ENCODE results near the gene RBM18. TPM values are rescaled to one million over a fixed set of nuclear protein-coding genes. Genes with fewer than 3 reads are reported as not detected.
A peak's percentile ranks its signal among the peaks of the same experiment; 100 is the strongest.

Gene RBM18
- total RNA-seq, 1 donor from 2014 or later: 6.5 TPM

DNA sequence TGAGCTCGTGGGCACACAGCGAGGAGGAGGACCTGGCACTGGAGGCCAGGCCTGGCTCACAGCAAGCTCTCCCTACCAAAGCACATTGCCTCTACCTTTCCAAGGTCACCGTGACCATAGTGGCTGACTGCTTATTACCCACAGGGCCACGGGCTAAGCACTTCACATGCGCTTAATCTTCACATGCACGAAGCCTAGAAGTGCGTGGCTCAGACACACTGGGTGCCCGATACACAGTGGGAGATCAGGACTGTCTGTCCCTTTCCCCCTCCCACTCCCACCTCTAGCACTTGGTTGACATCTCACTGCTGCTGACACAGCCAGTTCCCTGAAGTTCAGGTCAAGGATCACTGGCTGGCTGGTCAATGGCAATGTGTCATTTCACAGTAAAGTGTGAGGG, 59.5 kb downstream of the RBM18 start:
- DNase-seq (ENCODE audit: low read depth in 2 of 2): no peak

DNA sequence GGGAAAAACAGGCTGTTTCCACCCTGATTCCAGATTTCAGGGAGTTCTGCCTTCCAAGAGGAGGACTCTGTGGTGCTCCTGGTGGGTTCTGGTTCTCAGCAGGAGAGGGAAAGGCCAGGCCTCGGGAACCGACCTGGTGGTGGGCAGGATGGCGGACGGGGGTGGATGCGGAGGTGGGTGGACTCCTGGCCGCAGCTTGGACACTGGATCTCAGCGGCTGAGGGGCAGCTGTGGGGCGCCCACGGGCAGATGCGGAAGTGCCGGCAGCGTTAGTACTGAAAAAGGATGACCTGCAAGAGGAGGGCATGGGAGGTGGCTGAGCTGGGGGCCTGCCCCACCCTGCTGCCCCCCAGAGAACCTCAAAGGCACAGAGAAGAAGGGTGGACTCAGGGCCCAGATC, 60.1 kb downstream of the RBM18 start:
- no peak for DNase-seq (ENCODE audit: low read depth in 2 of 2)

DNA sequence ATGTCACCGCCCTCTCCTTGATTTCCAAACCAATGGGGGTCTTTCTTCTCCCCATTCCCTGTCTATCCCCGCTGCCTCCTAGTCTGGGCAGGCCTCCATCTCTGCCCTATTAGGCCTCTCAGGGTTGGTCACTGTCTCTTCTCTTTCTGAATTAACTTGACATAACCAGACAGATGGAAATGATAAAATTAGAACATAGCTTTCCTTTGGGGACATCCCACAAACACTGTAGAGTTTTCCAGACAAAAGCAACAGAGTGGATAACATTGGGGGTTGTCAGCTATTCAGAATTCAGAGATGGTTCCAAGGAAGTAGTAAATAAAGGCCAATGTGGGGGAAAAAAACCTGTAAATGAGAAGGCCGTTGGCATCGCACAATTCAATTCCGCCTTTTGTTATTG, 60.6 kb downstream of the RBM18 start:
- DNase-seq (ENCODE audit: low read depth in 2 of 2): no peak

DNA sequence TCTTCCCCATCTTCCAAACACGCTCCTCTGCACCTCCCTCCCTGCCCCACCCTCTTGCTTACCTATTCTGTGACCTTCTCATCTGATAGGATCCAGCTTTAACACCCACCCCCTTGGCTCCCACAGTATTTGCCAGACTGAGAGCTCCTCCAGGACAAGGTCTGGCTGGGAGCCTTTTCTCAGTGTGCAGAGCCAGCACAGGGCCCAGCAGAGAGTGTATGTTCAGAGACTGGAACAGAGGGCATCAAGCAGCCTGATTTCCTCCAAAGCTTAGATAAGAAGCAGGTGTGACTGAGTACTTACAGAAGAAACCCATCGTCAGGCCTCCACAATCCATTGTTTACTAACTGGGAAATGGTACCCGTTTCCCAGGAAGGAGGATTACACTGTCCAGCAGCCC, 62.5 kb downstream of the RBM18 start:
- DNase-seq (ENCODE audit: low read depth in 2 of 2): no peak

DNA sequence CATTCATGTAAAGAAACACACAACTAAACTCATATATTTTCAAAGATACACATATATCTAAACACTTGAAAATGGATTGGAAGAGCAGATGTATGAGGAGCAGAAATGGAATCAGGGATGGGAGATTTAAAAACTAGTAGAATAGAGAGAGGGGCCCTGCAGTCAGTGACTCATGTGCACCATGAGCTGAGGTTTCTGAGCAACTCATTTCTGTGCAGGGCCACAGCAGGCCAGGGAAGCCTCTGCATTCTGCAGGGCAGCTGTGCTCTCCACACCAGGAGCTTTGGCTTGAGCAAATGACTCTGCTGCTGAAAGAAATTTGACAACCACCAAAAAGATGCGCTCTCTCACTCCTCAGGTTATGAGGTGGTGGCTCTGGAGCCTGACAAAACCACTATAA, 63.0 kb downstream of the RBM18 start:
- DNase-seq (ENCODE audit: low read depth in 2 of 2): peak in 1 of 2 donors; percentile 32

DNA sequence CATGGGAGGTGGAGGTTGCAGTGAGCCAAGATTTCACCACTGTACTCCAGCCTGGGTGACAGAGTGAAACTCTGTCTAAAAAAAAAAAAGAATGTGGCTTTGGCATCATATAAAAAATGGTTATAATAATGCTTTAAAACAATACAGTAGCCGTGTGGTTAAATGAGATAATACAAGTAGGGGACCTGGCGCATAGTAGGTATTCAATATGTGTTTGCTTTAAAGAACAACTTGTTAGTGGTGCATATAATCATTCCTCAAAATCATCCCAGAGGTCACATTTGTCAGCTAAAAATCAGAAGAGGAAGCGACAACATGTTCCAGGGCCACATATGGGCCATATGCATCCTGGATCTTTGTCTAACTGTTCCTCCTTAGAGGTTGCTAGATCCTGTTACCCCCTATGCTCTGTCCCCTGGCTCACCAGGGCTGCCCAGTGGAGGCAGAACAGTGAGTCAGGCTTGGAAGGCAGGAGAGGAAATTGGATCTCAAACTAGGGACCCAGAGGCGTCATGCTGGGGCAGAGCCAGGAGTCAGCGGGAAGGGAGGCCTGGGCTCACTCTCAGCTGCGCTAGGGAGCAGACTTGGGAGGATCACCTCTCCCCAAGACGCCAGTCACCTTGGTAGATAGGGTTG, 63.6 kb downstream of the RBM18 start:
- peak in 1 of 2 donors; percentile 68 for DNase-seq (ENCODE audit: low read depth in 2 of 2)

DNA sequence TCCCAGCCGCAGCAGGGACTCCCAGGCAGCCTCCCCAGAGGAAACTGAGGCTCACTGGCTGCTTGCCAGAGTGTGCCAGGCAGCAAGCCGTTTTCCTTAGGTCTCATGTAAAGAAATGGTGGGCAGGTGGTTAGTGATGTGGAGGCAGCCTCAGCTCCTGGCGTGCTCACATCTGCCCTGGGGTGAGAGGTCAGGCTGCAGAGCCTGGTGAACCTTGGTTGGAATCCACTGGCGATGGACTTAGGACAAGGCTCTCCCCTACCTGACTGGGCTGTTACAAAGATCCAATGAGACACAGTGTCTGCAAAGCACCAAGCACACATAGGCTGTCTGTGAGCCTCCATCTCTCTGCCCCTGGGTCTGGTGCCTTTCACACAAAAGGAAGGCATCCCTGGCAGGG, 66.8 kb downstream of the RBM18 start:
- no peak for DNase-seq (ENCODE audit: low read depth in 2 of 2)

DNA sequence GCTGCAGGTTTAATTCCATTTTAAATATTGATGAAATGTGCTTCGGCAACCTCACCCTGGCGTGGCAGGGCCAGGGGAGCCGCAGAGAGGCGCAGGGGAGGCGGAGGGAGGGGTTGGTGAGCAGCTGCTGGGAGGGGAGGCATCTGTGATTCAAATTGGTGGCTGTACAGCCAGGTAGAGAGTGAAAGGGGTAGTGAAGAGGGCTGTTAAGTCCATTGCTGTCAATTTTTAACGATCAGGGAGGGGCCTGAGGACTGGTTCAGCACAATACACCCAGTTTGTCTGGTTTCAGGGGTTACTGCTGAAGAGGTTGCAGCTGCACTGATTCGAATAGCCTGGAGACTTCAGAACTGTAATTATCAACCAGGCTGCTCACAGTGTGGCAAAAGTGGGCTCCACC, 67.2 kb downstream of the RBM18 start:
- no peak for DNase-seq (ENCODE audit: low read depth in 2 of 2)

DNA sequence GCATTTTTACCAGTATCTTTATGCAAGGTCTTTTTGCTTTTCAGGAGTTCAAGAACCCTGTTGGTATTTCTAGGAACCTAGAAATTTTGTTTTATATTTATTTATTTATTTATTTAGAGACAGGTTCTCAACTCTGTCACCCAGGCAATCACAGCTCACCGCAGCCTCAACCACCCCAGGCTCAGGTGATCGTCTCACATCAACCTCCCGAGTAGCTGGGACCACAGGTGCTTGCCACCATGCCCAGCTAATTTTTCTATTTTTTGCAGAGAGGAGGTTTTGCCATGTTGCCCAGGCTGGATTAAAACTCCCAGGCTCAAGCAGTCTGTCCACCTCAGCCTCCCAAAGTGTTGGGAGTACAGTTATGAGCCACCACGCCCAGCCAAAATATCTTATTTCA, 68.8 kb downstream of the RBM18 start:
- DNase-seq (ENCODE audit: low read depth in 2 of 2): no peak

DNA sequence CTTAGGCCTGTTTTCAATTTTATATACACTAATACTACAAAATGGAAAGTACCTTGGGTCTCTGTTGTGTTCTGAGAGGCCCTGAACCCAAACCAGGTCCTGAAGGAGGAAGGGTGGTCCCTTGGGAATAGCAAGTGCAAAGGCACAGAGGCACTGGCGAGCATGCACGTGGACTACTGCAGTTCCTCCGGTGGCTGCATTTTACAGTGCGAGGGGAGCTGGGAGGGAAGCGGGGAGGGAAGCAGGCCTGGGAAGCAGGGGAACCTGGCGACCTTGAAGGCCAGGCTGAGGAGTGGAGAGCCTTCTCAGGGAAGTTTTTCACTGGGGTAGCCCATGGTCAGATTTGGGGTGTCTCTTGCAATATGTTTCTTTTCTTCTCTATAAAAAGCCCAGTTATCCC, 71.0 kb downstream of the RBM18 start:
- no peak for DNase-seq (ENCODE audit: low read depth in 2 of 2)

DNA sequence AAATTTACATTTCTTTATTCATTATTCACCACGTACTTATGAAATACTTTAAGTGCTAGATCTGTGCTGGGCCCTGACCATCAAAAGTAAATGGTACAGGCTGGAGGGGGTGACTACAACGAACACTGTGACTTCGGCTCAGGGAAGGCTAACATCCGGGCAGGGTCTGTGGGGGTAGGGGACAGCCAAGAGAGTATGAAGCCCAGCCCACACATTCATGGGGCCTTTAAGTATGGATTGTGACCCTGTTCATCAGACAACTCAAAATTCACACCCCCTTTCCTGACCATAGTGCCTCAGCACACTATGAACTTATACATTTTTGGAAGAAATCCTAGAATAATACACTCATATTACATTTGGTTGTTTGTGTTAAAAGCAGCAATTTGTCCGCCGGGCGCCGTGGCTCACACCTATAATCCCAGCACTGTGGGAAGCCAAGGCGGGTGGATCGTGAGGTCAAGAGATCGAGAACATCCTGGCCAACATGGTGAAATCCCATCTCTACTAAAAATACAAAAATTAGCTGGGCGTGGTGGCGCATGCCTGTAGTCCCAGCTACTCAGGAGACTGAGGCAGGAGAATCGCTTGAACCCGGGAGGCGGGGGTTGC, 71.6 kb downstream of the RBM18 start:
- DNase-seq (ENCODE audit: low read depth in 2 of 2): peak in 1 of 2 donors; percentile 20

DNA sequence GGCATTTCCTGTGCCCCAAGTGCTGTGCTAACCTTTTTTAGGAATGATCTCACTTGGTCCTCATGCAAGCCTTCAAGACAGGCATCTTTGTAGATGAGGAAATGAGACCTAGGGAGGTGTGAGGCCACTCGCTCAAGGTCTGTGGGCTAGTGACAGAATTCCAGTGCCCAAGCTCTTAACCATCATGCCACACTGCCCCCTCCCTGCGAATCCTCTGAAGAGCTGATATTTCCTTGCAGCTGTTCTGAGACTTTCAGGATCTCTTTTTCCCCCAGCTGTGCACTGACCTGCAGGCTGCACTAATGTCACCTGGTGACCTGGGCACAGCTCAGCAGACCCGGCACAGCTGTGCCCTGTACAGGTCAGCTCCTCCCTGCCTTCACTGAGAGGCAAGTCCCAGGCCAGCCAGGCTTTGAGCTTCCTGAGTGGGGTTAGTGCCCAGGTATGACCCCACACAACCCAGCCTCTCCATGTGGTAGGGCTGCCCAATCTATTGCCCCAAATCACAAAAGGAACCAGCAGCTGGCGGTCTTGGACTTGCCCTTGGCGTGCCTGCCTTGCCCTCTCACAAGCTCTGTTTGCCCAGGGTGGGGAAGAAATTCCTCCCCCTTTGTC, 72.3 kb downstream of the RBM18 start:
- DNase-seq (ENCODE audit: low read depth in 2 of 2): no peak

DNA sequence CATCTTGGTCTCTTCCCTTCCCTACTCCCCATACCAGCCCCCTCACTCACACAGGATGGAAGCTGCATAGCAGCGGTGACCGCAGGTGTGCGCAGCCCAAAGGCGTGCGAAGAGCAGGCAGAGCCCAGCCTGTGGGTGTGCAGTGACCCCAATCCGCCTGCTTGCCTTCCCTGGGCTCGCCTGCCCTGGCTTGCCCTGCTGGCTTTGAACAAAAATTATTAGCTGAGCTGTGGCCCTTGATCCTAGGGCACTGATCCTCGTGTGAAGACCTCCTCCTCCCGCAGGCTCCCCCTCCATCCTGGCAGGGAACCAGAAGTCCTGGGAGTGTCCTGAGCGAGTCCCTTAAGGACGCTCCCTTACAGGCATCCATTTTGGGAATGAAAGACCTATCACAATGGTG, 73.1 kb downstream of the RBM18 start:
- DNase-seq (ENCODE audit: low read depth in 2 of 2): no peak

DNA sequence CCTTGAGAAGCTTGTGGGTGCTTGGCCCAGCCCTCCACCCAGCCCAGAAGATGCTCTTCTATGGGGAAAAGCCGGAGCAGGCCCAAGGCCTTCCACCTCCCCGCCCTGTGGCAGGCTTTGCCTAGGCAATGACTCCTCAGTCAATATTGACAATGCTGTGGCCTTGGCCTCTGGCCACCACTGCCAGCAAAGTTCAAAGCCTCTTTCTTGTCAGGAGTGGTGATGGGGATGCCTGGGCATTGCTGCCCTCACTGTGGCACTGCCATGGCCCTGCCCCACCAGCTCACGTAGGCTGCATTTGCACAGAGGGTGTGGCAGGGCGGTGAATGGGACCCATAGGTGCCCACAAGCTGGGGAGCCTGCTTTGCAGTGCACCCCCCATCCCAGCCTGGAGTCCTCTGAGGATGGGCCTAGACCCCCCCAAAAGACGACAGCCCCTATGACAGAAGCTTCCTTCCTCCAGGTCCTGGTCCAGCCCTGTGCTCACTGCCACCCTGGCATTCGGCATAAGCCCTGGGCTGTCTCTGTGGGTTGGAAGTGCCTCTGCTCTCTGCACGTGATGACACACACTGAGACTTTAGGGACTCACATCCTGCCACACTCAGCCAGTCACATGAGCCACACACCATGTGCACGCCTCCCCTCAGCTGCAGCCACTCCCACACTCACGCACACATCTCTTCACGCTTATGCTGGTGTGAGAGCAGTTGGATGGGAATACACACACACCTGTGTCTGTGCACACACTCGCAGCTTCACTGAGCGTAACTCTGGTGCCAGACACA, 73.9 kb downstream of the RBM18 start:
- peak; percentile 33 to 40 for DNase-seq (ENCODE audit: low read depth in 2 of 2)

DNA sequence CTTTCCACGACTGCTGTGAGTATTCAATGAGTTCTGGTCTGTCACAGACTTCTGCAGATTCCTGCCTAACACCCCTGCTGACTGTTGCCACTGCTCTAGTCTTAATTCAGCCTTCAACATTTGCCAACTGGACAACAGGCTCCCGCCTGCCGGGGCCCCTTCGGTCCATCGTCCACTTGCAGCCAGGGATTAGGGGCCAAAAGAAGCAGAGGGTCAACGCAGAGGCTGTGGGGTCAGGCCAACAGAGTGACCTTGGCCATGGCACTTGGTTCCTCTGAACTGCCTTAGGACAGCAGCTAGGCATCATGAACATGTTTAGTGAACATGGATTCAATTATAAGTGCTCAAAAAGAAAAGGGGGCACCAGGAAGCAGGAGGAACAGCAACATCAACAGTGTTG, 76.3 kb downstream of the RBM18 start:
- no peak for DNase-seq (ENCODE audit: low read depth in 2 of 2)

Other genes with a start within 250 kb of the RBM18 start
- gene TTLL11, start 171.5 kb downstream of the RBM18 start, total RNA-seq: 1.5 and 3.0 TPM in 2 replicates
- gene NDUFA8, start 105.1 kb downstream of the RBM18 start, total RNA-seq: 34.0 and 34.5 TPM in 2 replicates
- not detected in 2 replicates for gene MORN5, start 104.9 kb downstream of the RBM18 start, total RNA-seq
- gene LHX6, start 35.9 kb downstream of the RBM18 start, total RNA-seq: 0.40 and 1.7 TPM in 2 replicates
- 24.6 and 32.3 TPM in 2 replicates for gene MRRF, start within 50 bp of the RBM18 start, total RNA-seq
- gene PTGS1, start 106.2 kb upstream of the RBM18 start, total RNA-seq: 1.4 and 1.5 TPM in 2 replicates
- gene OR1J1, start 213.1 kb upstream of the RBM18 start, total RNA-seq: not detected in 2 replicates
- gene OR1J2, start 246.0 kb upstream of the RBM18 start, total RNA-seq: not detected in 2 replicates